ENCODE measurements around the gene IPO11. TPM values are rescaled to one million over a fixed set of nuclear protein-coding genes. Genes with fewer than 3 reads are reported as not detected.
A peak's percentile ranks its signal among the peaks of the same experiment; 100 is the strongest.

Gene IPO11
- total and polyA plus RNA-seq, 12 donors: 7.8 to 39.3 (median 32.5) TPM

- ATAC-seq: no peak
- intact Hi-C loops (cut with DNase I): no loop called here
- DNase-seq: no peak
- Histone ChIP-seq H3K4me1 (peaks cover 0 to 22% (median 0%) of the 10 kb centered on the region in 9 donors), H3K27me3 (no peaks in the 10 kb centered on the region), H3K4me3 (no peak overlapping the region), H3K27ac (no peak overlapping the region), H3K36me3 (peaks cover 0 to 43% (median 16%) of the 10 kb centered on the region in 9 donors), H3K9me3 (no peaks in the 10 kb centered on the region)
- 96 to 98% methylated on average over 2 of the region's 2 CpGs for WGBS, 2 donors
- no peak for TF ChIP-seq CTCF (IDR thresholded peaks at IDR 0.05)
Observed at GRCh38 chr5:62589504-62589903, 176.9 kb downstream of the IPO11 start.

GRCh38 chr5:62590387-62590786, 177.8 kb downstream of the IPO11 start:
- no peak overlapping the region for H3K4me3 ChIP-seq
- H3K27me3 ChIP-seq: no peaks in the 10 kb centered on the region
- no peak for ATAC-seq
- no peak for TF ChIP-seq CTCF (IDR thresholded peaks at IDR 0.05)
- H3K27ac ChIP-seq: no peak overlapping the region
- intact Hi-C loops (cut with DNase I): no loop called here
- WGBS, 2 donors: 77 to 97% methylated on average over 2 of the region's 2 CpGs
- H3K36me3 ChIP-seq: peaks cover 0 to 45% (median 16%) of the 10 kb centered on the region in 9 donors
- no peak for DNase-seq
- H3K4me1 ChIP-seq: peaks cover 0 to 13% (median 0%) of the 10 kb centered on the region in 9 donors
- H3K9me3 ChIP-seq: no peaks in the 10 kb centered on the region

- ATAC-seq: no peak
- H3K4me3 ChIP-seq: no peak overlapping the region
- peaks cover 0 to 53% (median 16%) of the 10 kb centered on the region in 9 donors for H3K36me3 ChIP-seq
- 89 to 90% methylated on average over 8 of the region's 8 CpGs for WGBS, 2 donors
- DNase-seq: no peak
- TF ChIP-seq CTCF (IDR thresholded peaks at IDR 0.05): no peak
- intact Hi-C loops (cut with DNase I): no loop called here
- no peaks in the 10 kb centered on the region for H3K9me3 ChIP-seq
- peaks cover 0 to 8% (median 0%) of the 10 kb centered on the region in 9 donors for H3K4me1 ChIP-seq
- peak overlapping the region in 1 of 10 donors; percentile 1 for H3K27ac ChIP-seq
- H3K27me3 ChIP-seq: no peaks in the 10 kb centered on the region
Observed at GRCh38 chr5:62592558-62592957, 180.0 kb downstream of the IPO11 start.

GRCh38 chr5:62593331-62593730, 180.8 kb downstream of the IPO11 start:
- DNase-seq (no peak), ATAC-seq (no peak)
- intact Hi-C loops (cut with DNase I): no loop called here
- no peaks in the 10 kb centered on the region for H3K27me3 ChIP-seq
- peak overlapping the region in 1 of 10 donors; percentile 12 for H3K27ac ChIP-seq
- 74 to 82% methylated on average over 1 of the region's 1 CpG for WGBS, 2 donors
- H3K9me3 ChIP-seq: no peaks in the 10 kb centered on the region
- TF ChIP-seq CTCF (IDR thresholded peaks at IDR 0.05): no peak
- peaks cover 0 to 53% (median 16%) of the 10 kb centered on the region in 9 donors for H3K36me3 ChIP-seq
- no peak overlapping the region for H3K4me3 ChIP-seq
- H3K4me1 ChIP-seq: peaks cover 0 to 8% (median 0%) of the 10 kb centered on the region in 9 donors

Data from heart right ventricle (tissue), 16 donors.